Right lobe of liver (tissue), 4 donors: ENCODE measurements around the gene CDC26.

Experiments
- CTCF ChIP-seq, 4 donors: fragments of 200-600 bp in 3 of 4; fragments of 450-650 bp in 1 of 4; IDR thresholded peaks; one replicate each; pipeline versions ENCODE4 v1.5.1 to v1.8.0; 2016 to 2022; ENCODE audit warnings: antibody characterized with exemption in 4 of 4, mild to moderate bottlenecking in 2 of 4
- POLR2A ChIP-seq: fragments of 450-650 bp; IDR thresholded peaks from one replicate; pipeline ENCODE4 v1.6.1; 2017; ENCODE audit warnings: antibody characterized with exemption, mild to moderate bottlenecking
- donor health status: DM: no; HTN: no; CAD: no.
- donor health status: DM: no; HTN: no; CAD: no.
- donor health status: DM: no; HTN: yes; CAD: no.

- no peak for TF ChIP-seq CTCF (IDR thresholded peaks at IDR 0.05)
- TF ChIP-seq POLR2A: no peak
Measured at GRCh38 chr9:113269871-113270270, 5.5 kb downstream of the CDC26 start.
